Effector CD8-positive, alpha-beta T cell (primary cell): ENCODE results near the gene PAPPA2.

Source experiments
- DNase-seq: peaks from one replicate; lab custom pipeline; 2025; lab: John Stamatoyannopoulos, UW

The PAPPA2 gene

GRCh38 chr1:176857632-176858031 lies 394.7 kb downstream of the PAPPA2 start:
- DNase-seq, result no peak

GRCh38 chr1:176858433-176858916 lies 395.5 kb downstream of the PAPPA2 start:
- DNase-seq, result no peak

GRCh38 chr1:176863613-176864012 lies 400.6 kb downstream of the PAPPA2 start:
- no peak for DNase-seq

GRCh38 chr1:176864211-176864610 lies 401.2 kb downstream of the PAPPA2 start:
- DNase-seq, result no peak

GRCh38 chr1:176866011-176866714 lies 403.2 kb downstream of the PAPPA2 start:
- DNase-seq, result no peak

- no peak for DNase-seq
These were observed 406.6 kb downstream of the PAPPA2 start for GRCh38 chr1:176869577-176869976.

GRCh38 chr1:176876966-176877515 lies 414.1 kb downstream of the PAPPA2 start:
- DNase-seq, result no peak

GRCh38 chr1:176877557-176877956 lies 414.6 kb downstream of the PAPPA2 start:
- DNase-seq, result no peak

- DNase-seq, result no peak
These were observed 416.0 kb downstream of the PAPPA2 start for GRCh38 chr1:176878750-176879536.

GRCh38 chr1:176879784-176880620 lies 417.0 kb downstream of the PAPPA2 start:
- DNase-seq, result no peak

GRCh38 chr1:176880955-176881595 lies 418.1 kb downstream of the PAPPA2 start:
- DNase-seq, result no peak

GRCh38 chr1:176884286-176884685 lies 421.3 kb downstream of the PAPPA2 start:
- DNase-seq, result no peak

- DNase-seq, result no peak
These were observed 421.9 kb downstream of the PAPPA2 start for GRCh38 chr1:176884911-176885310.

GRCh38 chr1:176885341-176885740 lies 422.4 kb downstream of the PAPPA2 start:
- DNase-seq, result no peak

GRCh38 chr1:176885751-176886150 lies 422.8 kb downstream of the PAPPA2 start:
- no peak for DNase-seq

- no peak for DNase-seq
These were observed 425.6 kb downstream of the PAPPA2 start for GRCh38 chr1:176888471-176889032.

GRCh38 chr1:176893625-176894352 lies 430.8 kb downstream of the PAPPA2 start:
- no peak for DNase-seq

GRCh38 chr1:176894450-176894849 lies 431.5 kb downstream of the PAPPA2 start:
- no peak for DNase-seq
